GM21526 (cell line): Measurements from ENCODE around the gene MAML3.

Experiments used
- ATAC-seq: cut with Tn5 transposase; IDR thresholded peaks from one replicate; pipeline ENCODE4 v1.9.1; 2021; ENCODE audit warnings: moderate library complexity; ENCODE audit not compliant: unreplicated experiment, low FRiP score

MAML3 gene

GRCh38 chr4:140018931-140019618, 134.9 kb downstream of the MAML3 start:
- no peak for ATAC-seq

- no peak for ATAC-seq
Measured at GRCh38 chr4:140014284-140014683, 139.7 kb downstream of the MAML3 start.

GRCh38 chr4:140012688-140013486, 141.1 kb downstream of the MAML3 start:
- ATAC-seq: no peak

- no peak for ATAC-seq
Measured at GRCh38 chr4:140005699-140006098, 148.3 kb downstream of the MAML3 start.

- ATAC-seq: no peak
Measured at GRCh38 chr4:140004922-140005627, 148.9 kb downstream of the MAML3 start.

GRCh38 chr4:140004549-140004895, 149.5 kb downstream of the MAML3 start:
- no peak for ATAC-seq

GRCh38 chr4:140003876-140004548, 150.0 kb downstream of the MAML3 start:
- no peak for ATAC-seq

- no peak for ATAC-seq
Measured at GRCh38 chr4:140000232-140000631, 153.8 kb downstream of the MAML3 start.

GRCh38 chr4:139988863-139989765, 164.9 kb downstream of the MAML3 start:
- ATAC-seq: no peak

- ATAC-seq: no peak
Measured at GRCh38 chr4:139987502-139987850, 166.5 kb downstream of the MAML3 start.

GRCh38 chr4:139986689-139987501, 167.1 kb downstream of the MAML3 start:
- ATAC-seq: no peak

- ATAC-seq: no peak
Measured at GRCh38 chr4:139986106-139986505, 167.9 kb downstream of the MAML3 start.

- ATAC-seq: no peak
Measured at GRCh38 chr4:139985401-139985800, 168.6 kb downstream of the MAML3 start.

- no peak for ATAC-seq
Measured at GRCh38 chr4:139984471-139984870, 169.5 kb downstream of the MAML3 start.

GRCh38 chr4:139978692-139979091, 175.3 kb downstream of the MAML3 start:
- ATAC-seq: peak; percentile 95

GRCh38 chr4:139977838-139978609, 176.0 kb downstream of the MAML3 start:
- no peak for ATAC-seq

GRCh38 chr4:139975830-139976272, 178.1 kb downstream of the MAML3 start:
- ATAC-seq: no peak

- no peak for ATAC-seq
Measured at GRCh38 chr4:139973616-139974015, 180.4 kb downstream of the MAML3 start.
